Stimulated activated CD4-positive, alpha-beta T cell treated with anti-CD3 and anti-CD28 coated beads, TNF-alpha, amount 100 ng/mL, for 1 hour (primary cell): ENCODE measurements around the gene PCCA.
A peak's percentile ranks its signal among the peaks of the same experiment; 100 is the strongest.

ENCODE experiments used
- DNase-seq, 3 donors: peaks; one replicate each; pipeline ENCODE4 v3.0.0-alpha.2; 2020; ENCODE audit warnings: low read depth in 3 of 3, low spot score in 1 of 3

The PCCA gene

DNA sequence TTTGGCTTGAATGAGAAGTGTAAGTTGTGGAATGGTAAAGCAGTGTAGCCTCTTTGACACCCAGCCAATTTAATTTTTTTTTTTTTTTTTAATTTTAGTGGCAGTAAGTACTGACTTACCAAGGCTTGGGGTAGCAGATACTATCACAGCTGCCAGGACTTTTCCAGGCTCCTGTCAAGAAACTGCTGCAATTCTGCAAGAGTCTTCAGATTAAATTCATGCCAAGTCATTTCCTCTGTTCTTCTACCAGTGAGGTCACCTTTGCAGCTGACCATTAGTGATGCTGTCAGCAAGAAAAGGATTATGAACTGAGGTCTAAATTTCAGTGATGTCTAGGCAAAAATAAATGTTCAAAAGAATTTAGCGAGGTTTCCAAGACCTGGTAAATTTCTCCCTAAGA lies 408.5 kb downstream of the PCCA start:
- no peak for DNase-seq

DNA sequence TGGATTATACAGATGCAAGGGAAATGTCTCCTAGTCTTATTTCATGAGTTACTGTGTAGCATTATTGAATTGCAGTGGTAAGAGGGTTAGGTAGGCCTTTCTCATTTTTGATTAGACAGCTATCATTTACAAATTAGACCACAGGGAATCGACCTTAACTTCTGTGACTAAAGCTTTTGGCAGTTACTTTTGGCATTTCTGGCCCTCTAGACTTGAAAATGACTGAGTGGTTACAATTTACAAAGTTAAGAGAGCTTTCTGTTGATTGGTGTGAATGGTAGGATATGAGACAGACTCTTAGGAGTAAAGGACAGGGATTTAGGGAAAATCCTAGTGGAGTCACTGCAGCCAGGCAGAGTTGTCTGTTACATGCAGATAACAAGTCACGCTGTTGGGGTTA lies 413.6 kb downstream of the PCCA start:
- no peak for DNase-seq

GRCh38 chr13:100503622-100504021 lies 414.7 kb downstream of the PCCA start:
- no peak for DNase-seq

GRCh38 chr13:100506154-100506553 lies 417.3 kb downstream of the PCCA start:
- DNase-seq, result peak in 1 of 3 donors; percentile 20

GRCh38 chr13:100506600-100507422 lies 417.9 kb downstream of the PCCA start:
- DNase-seq, result no peak

GRCh38 chr13:100508455-100508854 lies 419.6 kb downstream of the PCCA start:
- no peak for DNase-seq

DNA sequence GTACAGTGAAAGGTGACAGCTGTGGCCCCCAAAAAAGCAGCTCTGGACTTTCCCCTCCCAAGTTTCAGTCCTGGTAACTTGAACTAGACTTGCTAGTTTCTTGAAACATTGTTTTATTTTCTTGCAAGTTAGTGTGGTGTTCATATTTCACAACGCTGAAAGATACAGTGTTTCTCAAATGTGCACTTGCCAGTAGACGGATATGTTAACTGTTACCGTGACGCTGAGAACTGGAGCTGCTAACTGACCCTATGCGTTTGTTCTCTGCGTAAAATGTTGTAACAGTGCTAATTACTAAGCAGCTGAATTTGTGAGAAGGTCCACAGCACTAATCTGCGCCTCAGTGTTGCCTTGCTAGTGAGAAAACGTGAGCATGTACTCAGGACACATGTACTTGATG lies 420.1 kb downstream of the PCCA start:
- no peak for DNase-seq

- no peak for DNase-seq
Observed at GRCh38 chr13:100510208-100510957, 421.5 kb downstream of the PCCA start.

GRCh38 chr13:100511466-100511865 lies 422.6 kb downstream of the PCCA start:
- no peak for DNase-seq

DNA sequence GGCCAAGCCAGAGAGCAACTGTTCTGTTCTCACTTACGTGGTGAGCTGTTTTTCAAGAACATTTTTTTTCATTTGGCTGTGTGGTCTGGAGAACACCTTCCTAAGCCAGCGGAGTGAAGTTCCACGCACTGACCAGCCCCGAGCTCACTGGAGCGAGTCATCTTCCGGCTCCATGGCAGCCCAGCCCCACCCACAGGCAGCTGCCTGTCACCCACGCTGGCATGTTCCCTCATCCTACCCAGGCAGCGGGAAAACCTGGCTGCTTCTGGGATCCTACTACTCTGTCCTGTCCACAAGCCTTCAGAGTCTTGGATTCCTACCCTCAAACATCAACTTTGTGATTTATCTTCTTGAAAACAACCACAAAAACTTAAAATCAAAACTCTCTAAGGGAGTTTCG lies 423.5 kb downstream of the PCCA start:
- DNase-seq, result no peak

GRCh38 chr13:100513171-100513570 lies 424.3 kb downstream of the PCCA start:
- DNase-seq, result no peak

DNA sequence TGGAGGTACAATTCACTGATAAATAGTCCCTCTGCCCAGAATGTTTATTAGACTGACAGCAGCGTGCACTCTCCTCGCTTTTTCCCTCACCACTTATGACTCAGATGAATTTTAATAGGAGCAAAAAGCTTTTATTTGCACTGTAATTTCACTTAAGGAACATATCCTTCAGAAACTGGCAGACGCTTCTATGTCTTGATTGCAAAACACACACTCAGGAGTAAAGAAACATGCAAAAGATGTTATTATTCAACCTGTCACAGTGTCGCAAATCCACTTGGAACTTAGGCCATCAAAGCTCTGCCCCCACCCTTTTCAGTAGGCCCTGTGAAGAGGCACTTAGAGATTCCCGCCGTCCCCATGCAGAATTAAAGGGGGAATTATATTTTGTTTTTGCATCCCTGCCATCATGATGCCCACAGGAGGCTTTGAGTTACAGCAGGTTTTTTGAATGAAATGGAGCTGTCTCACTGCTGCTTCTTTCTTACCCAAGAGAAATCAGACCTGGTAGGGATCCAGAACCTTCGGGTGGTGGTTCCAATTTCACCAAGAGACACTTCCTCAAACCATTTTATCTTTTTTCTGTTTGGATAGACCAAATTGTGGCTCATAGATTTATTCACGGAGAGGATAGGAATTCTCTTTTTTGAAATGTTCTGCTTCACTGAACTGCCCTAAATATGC lies 425.2 kb downstream of the PCCA start:
- no peak for DNase-seq

DNA sequence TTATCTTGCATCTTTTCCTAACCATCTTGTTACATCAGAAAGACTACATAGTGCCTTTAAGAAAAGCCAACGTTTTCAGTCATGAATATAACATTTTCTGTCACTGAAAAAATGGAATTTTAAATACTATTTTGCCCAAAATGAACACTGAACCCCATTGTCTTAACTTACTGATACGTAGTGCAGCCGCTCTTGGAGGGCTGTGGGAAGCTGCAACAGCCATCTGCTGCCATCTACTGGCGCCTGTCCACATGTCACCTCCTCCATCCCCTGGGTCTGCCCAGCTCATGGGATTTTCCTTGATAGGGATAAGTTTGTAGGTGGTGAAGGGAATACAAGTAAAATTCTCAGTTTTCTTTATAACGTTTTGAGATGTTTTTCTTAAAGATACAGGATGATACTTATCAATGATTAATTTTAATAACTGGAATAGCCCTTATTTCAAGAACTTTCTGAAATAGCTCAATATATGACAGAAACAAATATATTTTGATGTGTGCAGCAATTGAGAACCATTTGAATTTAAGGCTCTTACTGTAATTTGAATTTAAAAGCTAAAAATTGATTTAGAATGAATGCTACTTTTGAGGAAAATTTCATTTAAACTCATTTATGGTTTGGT lies 426.0 kb downstream of the PCCA start:
- peak; percentile 13 to 65 (median 36) for DNase-seq

GRCh38 chr13:100515410-100515800 lies 426.5 kb downstream of the PCCA start:
- no peak for DNase-seq

DNA sequence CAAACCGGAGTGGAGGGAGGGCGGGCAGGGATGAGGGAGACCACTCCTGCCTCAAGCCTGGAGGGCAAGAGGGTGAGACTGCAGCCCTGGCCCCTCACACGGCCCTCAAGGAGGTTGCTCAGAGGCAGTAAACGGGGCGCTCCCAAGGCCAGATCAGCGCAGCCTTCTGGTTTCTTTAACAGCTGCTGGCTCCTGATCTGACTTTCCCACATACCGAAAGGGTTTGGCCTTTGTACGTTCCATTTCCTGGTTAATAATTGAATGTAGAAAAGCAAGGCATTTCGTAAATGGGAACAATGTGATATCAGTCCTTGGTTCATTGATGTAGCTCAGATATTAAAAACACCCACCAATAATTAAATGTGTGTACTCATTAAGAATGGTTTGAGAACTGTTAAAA lies 428.2 kb downstream of the PCCA start:
- DNase-seq, result no peak

- DNase-seq, result no peak
Observed at GRCh38 chr13:100517728-100518127, 428.8 kb downstream of the PCCA start.

DNA sequence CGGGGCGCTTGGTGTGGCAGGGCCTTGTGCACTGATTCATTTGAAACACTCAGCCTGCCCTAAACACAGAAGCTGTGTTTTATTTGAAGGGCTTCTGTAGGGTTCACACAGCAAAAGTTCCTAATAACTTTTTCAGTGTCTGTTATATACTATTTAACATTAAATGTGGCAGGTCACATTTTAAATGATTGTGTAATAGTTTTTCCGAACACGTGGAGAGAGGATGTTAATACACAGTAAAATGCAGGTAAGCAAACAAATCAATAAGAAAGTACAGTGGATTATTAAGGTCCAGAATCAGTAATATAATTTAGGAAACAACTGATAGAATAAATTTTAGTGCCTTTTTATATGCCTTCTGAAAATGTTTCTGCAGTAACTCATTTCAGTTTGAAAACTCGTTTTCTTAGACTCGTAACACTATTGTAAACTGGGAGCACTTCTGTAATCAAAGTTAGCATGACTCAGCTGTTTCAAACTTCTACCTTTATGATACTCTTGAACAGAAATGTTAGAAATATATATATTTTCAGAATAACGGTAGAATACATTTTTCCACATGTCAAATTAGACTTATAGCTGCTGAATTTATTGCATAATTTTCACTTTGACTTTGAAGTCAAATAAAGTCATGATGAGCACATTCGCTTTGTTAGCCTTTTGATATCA lies 429.6 kb downstream of the PCCA start:
- DNase-seq, result no peak

GRCh38 chr13:100519626-100520025 lies 430.7 kb downstream of the PCCA start:
- DNase-seq, result no peak

GRCh38 chr13:100520936-100521850 lies 432.3 kb downstream of the PCCA start:
- DNase-seq, result no peak
